Transverse colon (tissue), 4 donors: ENCODE results near the gene CALN1. TPM values are rescaled to one million over a fixed set of nuclear protein-coding genes. Genes with fewer than 3 reads are reported as not detected.

Experiments used
- DNase-seq: peaks from one replicate; pipeline ENCODE4 v3.0.0-alpha.2; 2019
- H3K27ac ChIP-seq, 4 donors: fragments of 200-600 bp; sonication (generic); 2 replicates each; pipeline ENCODE4 v1.5.1; 2016 to 2018; ENCODE audit warnings: inconsistent platforms in 4 of 4
- H3K27me3 ChIP-seq: fragments of 200-600 bp; sonication (generic); 2 replicates; pipeline ENCODE4 v1.5.1; 2017; ENCODE audit warnings: inconsistent platforms
- H3K36me3 ChIP-seq, 4 donors: fragments of 200-600 bp; sonication (generic); 2 replicates each; pipeline ENCODE4 v1.5.1; 2017 to 2019; ENCODE audit warnings: inconsistent platforms in 4 of 4
- H3K4me1 ChIP-seq, 4 donors: fragments of 200-600 bp; sonication (generic); 2 replicates each; pipeline ENCODE4 v1.5.1; 2017 to 2020; ENCODE audit warnings: inconsistent platforms in 4 of 4
- H3K4me3 ChIP-seq, 4 donors: fragments of 200-600 bp; sonication (generic); 1 replicate in 1 of 4; 2 replicates in 3 of 4; pipeline versions ENCODE4 v1.5.1 to v1.6.1; 2017 to 2019; ENCODE audit warnings: inconsistent platforms in 4 of 4
- H3K9me3 ChIP-seq, 2 donors: fragments of 200-600 bp; sonication (generic); 2 replicates each; pipeline ENCODE4 v1.5.1; 2017 to 2019; ENCODE audit warnings: inconsistent platforms in 2 of 2
- EP300 ChIP-seq: sonication (generic); formaldehyde crosslinking; IDR thresholded peaks from one replicate; pipeline ENCODE4 v1.6.1; 2017; ENCODE audit warnings: antibody characterized with exemption, low read depth
- POLR2A ChIP-seq: fragments of 450-650 bp; IDR thresholded peaks from one replicate; pipeline ENCODE4 v1.6.1; 2016; ENCODE audit warnings: antibody characterized with exemption, mild to moderate bottlenecking, moderate library complexity
- POLR2AphosphoS5 ChIP-seq, 3 donors: sonication (generic); formaldehyde crosslinking; IDR thresholded peaks; one replicate each; pipeline ENCODE4 v1.6.1; 2016; ENCODE audit warnings: antibody characterized with exemption in 3 of 3
- whole genome bisulfite sequencing, 2 donors: methylation state at CpG; one replicate each; pipeline ENCODE4 v1.1.5; 2018; ENCODE audit warnings: low coverage in 1 of 2; 5-methylcytosine and 5-hydroxymethylcytosine counted together
- in situ Hi-C, 4 donors: fragments of 200-750 bp; cut with MboI; loops; one replicate each; pipeline versions ENCODE4 v1.15.0 to v1.15.1; 2017; ENCODE audit warnings: low sequenced_read_pairs in 3 of 4, low pct_ligation_motif_present in 1 of 4, low pct_unique_long_range_greater_than_20kb in 1 of 4
- intact Hi-C: fragments of 100-400 bp; cut with DNase I; formaldehyde crosslinking; loops from one replicate; pipeline ENCODE4 v1.15.1; 2023; ENCODE audit warnings: low total_unique reads
- total RNA-seq, 4 donors: library from RNA; depleted of rRNA; stranded (reverse); fragments of >200 nt; gene quantifications; one replicate each; pipeline ENCODE4 v1.1.0, GENCODE V29; 2016
- TF ChIP-seq, protein P1 (sequence below), 5 experiments: fragments of 200-600 bp in 3 of 5; fragments of 450-650 bp in 2 of 5; sonication (generic) in 3 of 5; IDR thresholded peaks; 1 replicate in 2 of 5; 2 replicates in 3 of 5; pipeline ENCODE4 v1.5.1; 2016 to 2017; ENCODE audit warnings: antibody characterized with exemption in 5 of 5, inconsistent platforms in 3 of 5, mild to moderate bottlenecking in 2 of 5, moderate library complexity in 1 of 5

Gene CALN1
- total RNA-seq, 4 donors from 2014 or later = not detected

DNA sequence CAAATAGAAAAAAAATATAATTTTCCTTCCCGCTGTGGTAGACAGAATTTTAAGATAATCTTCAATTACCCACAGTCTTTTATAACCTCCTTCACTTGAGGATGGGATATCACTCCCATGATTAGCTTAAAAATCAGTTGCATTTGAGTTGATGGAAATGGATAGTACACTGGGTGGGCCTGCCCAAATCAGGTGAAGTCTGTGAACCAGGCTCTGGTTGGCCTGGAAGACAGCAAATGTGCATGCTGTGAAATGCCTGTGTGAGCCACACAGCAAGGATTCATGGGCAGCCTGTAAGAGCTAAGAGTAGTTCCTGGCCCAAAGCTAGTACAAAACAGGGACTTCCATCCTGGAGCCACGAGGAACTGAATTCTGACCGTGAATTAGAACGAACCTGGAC is 548.0 kb downstream of the CALN1 start:
- in situ Hi-C loops = no loop called here
- H3K4me3 ChIP-seq = no peak overlapping the region

DNA sequence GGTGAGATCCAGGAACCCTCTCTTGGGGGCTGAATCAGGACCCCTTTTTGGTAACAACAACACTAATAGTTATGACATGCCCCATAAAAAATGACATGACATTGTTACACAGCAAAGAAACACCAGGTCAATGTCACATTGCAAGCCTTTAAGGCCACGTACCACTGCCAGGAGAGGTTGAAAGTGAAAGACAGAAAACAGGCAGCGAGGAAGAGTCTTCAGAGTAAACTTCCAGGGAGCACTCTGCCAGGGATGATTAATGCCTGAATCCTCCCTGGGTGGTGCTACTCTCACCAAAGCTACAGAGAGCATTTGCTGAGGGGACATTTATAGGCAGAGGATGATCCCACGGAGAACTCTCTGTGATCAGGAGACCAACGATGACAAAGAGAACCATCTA is 551.6 kb downstream of the CALN1 start:
- H3K36me3 ChIP-seq = no peaks in the 10 kb centered on the region
- WGBS, 2 donors = 46 to 60% methylated on average over 2 to 4 of the region's 4 CpGs
- DNase-seq = no peak
- no peak overlapping the region for H3K4me3 ChIP-seq
- intact Hi-C loops = no loop called here
- H3K27ac ChIP-seq = no peak overlapping the region
- in situ Hi-C loops = no loop called here
- no peak for TF ChIP-seq POLR2A
- TF ChIP-seq, protein P1, sequence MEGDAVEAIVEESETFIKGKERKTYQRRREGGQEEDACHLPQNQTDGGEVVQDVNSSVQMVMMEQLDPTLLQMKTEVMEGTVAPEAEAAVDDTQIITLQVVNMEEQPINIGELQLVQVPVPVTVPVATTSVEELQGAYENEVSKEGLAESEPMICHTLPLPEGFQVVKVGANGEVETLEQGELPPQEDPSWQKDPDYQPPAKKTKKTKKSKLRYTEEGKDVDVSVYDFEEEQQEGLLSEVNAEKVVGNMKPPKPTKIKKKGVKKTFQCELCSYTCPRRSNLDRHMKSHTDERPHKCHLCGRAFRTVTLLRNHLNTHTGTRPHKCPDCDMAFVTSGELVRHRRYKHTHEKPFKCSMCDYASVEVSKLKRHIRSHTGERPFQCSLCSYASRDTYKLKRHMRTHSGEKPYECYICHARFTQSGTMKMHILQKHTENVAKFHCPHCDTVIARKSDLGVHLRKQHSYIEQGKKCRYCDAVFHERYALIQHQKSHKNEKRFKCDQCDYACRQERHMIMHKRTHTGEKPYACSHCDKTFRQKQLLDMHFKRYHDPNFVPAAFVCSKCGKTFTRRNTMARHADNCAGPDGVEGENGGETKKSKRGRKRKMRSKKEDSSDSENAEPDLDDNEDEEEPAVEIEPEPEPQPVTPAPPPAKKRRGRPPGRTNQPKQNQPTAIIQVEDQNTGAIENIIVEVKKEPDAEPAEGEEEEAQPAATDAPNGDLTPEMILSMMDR (IDR thresholded peaks at IDR 0.05) = no peak
- TF ChIP-seq POLR2AphosphoS5 (IDR thresholded peaks at IDR 0.05) = no peak
- H3K9me3 ChIP-seq = no peaks in the 10 kb centered on the region
- H3K4me1 ChIP-seq = no peaks in the 10 kb centered on the region
- no peaks in the 10 kb centered on the region for H3K27me3 ChIP-seq

More for the DNA sequence above, 548.0 kb downstream of the CALN1 start:
- 77 to 100% methylated on average over 1 to 4 of the region's 4 CpGs for WGBS, 2 donors
- no peaks in the 10 kb centered on the region for H3K4me1 ChIP-seq
- no peak for DNase-seq
- H3K36me3 ChIP-seq = no peaks in the 10 kb centered on the region
- no peak for TF ChIP-seq POLR2A
- no peak for TF ChIP-seq POLR2AphosphoS5 (IDR thresholded peaks at IDR 0.05)
- no peak for TF ChIP-seq EP300
- TF ChIP-seq, protein P1 (IDR thresholded peaks at IDR 0.05) = no peak
- no peaks in the 10 kb centered on the region for H3K9me3 ChIP-seq
- no peaks in the 10 kb centered on the region for H3K27me3 ChIP-seq
- intact Hi-C loops = no loop called here
- H3K27ac ChIP-seq = no peak overlapping the region

DNA sequence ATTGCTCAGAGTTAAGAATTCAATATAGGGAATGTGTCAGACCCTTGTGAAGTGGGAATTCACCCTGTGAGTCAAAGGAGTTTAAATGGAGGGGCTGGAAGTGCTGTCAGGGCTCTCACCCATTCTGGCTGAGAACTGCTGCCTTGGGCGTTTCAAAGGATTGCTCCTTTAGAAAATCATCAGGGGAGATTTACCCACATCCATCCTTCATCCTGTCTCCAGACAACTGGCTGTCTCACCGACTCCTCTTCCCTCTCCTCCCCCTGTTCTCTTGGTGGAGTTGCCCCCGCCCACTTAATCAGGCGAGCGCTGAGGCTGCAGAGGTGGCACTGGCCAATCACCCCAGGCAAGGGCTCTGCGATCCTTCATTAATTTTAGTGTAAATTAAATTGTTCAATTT is 554.8 kb downstream of the CALN1 start:
- no peak overlapping the region for H3K27ac ChIP-seq
- H3K9me3 ChIP-seq = no peaks in the 10 kb centered on the region
- in situ Hi-C loops (no loop called here), intact Hi-C loops (no loop called here)
- TF ChIP-seq, protein P1 (IDR thresholded peaks at IDR 0.05) = no peak
- TF ChIP-seq EP300 = no peak
- no peak for TF ChIP-seq POLR2A
- no peak for TF ChIP-seq POLR2AphosphoS5 (IDR thresholded peaks at IDR 0.05)
- DNase-seq = no peak
- H3K4me3 ChIP-seq = no peak overlapping the region
- H3K36me3 ChIP-seq = no peaks in the 10 kb centered on the region
- H3K27me3 ChIP-seq = no peaks in the 10 kb centered on the region
- WGBS, 2 donors = 67 to 85% methylated on average over 1 to 6 of the region's 6 CpGs
- H3K4me1 ChIP-seq = no peaks in the 10 kb centered on the region

DNA sequence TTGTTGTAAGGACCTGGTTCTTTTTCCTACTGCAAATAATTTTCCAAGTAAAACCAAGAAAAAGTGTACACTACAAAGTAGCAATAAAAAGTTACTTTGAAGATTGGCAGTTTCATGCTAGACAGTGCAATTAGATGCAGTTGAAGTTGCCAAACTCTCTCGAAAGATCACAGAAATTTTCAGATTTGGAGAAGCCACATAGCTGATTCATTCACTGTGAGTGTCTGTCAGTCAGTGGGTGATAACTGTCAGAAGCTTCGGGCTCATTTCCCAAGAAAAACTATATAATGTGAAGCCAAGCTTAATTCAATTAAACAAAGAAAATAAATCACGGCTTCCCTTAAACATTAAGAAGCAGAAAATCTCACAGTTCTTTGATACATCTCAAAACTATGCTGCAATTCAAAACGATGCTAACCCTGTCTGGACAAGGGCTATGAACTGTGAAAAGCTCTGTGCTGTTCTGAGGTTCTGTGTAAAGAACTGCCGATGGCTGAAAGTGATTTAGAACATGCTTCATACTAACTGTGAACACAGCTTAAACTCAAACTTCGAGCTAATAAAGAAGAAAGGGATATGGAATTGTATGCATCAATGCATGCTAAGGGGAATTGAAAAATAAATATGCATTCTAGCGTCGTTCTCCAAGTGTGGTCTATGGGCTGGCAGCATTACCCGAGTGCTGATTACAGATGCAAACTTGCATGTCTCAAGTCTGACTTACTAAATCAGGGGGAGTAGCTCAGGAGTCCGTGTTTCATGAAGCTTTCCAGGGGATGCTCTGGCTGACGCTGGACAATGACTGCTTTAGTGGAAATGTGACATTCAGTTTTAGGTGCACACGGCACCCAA is 557.4 kb downstream of the CALN1 start:
- no peak overlapping the region for H3K4me3 ChIP-seq
- H3K27me3 ChIP-seq = no peaks in the 10 kb centered on the region
- DNase-seq = no peak
- in situ Hi-C loops = no loop called here
- TF ChIP-seq, protein P1 (IDR thresholded peaks at IDR 0.05) = no peak
- H3K9me3 ChIP-seq = no peaks in the 10 kb centered on the region
- no peak overlapping the region for H3K27ac ChIP-seq
- no peaks in the 10 kb centered on the region for H3K4me1 ChIP-seq
- intact Hi-C loops = no loop called here
- H3K36me3 ChIP-seq = no peaks in the 10 kb centered on the region
- 61 to 63% methylated on average over 8 to 12 of the region's 12 CpGs for WGBS, 2 donors
